ENCODE measurements around the gene TBC1D2B.

DNA sequence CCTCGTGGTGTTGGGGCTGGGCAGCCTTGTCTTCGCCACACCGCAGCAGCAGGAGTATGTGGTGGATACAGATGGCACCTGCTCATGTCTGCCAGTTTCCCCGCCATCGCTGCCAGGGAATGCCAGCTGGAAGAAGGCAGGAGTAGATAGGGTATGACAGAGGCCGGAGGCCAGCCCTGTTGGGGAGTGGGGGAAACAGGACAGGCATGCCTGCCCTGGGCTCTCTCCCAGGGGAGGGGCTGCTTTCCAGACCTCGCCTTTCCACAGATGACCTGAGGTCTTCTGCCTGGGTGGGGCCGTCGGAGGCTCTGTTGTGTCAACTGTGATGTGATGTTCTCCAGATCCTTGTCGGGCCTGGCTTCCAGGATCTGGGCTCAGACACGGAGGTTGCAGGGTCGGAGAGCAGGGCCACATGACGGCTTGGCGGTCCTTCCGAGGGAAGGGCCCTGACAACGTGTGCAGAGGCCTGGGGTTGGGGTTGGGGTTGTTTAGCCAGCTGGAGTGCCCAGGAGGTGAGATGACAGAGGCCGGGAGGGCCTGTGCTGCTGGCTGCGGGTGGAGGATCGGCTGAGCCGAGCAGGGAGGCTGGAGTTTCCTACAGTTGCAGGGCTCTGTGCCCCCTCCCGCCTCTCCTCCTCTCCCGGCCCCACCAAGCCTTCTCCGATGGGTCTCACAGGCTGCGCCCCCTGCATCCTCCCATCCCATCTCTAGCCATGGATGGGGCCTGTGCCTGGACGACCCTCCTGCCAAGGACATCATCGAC, 102.0 kb downstream of the TBC1D2B start:
- TF ChIP-seq, protein P1, sequence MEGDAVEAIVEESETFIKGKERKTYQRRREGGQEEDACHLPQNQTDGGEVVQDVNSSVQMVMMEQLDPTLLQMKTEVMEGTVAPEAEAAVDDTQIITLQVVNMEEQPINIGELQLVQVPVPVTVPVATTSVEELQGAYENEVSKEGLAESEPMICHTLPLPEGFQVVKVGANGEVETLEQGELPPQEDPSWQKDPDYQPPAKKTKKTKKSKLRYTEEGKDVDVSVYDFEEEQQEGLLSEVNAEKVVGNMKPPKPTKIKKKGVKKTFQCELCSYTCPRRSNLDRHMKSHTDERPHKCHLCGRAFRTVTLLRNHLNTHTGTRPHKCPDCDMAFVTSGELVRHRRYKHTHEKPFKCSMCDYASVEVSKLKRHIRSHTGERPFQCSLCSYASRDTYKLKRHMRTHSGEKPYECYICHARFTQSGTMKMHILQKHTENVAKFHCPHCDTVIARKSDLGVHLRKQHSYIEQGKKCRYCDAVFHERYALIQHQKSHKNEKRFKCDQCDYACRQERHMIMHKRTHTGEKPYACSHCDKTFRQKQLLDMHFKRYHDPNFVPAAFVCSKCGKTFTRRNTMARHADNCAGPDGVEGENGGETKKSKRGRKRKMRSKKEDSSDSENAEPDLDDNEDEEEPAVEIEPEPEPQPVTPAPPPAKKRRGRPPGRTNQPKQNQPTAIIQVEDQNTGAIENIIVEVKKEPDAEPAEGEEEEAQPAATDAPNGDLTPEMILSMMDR (IDR thresholded peaks at IDR 0.05; ENCODE audit: poor library complexity), result no peak
- no peak for TF ChIP-seq EZH2phosphoT487 (IDR thresholded peaks at IDR 0.05; ENCODE audit: low read depth, severe bottlenecking, unreplicated experiment)
